IMR-90 (cell line): ENCODE data around the gene PLS1. TPM values are rescaled to one million over a fixed set of nuclear protein-coding genes. Genes with fewer than 3 reads are reported as not detected.
A peak's percentile ranks its signal among the peaks of the same experiment; 100 is the strongest.

ENCODE experiments used
- ATAC-seq: fragments of 200-7000 bp; cut with Tn5 transposase; 2 replicates; pipeline ENCODE4 v1.9.1; 2020; ENCODE audit warnings: low read depth, mild to moderate bottlenecking, moderate library complexity
- BruUV-seq: library from RNA; stranded (reverse); fragments of 400-500 nt; replicated peaks from 2 replicates; lab custom pipeline; 2021; lab: Mats Ljungman, UMichigan
- CTCF ChIA-PET: fragments of 300-600 bp; formaldehyde crosslinking; extraction: SDS; loops from one replicate; lab custom pipeline; 2021; ENCODE audit warnings: antibody characterized with exemption; lab: Yijun Ruan, JAX
- POLR2A ChIA-PET: fragments of 300-600 bp; sonication (Branson Sonifier 250); formaldehyde crosslinking; loops from one replicate; lab custom pipeline; 2022; ENCODE audit warnings: antibody characterized with exemption; ENCODE audit not compliant: unreplicated experiment; lab: Charles Lee
- DNase-seq: peaks from one replicate; pipeline ENCODE4 v3.0.0; 2013
- H2AFZ ChIP-seq: replicated peaks from 2 replicates; pipeline ENCODE3; 2013; ENCODE audit warnings: low read length, mild to moderate bottlenecking; ENCODE audit not compliant: poor library complexity
- H2AK5ac ChIP-seq: 2 replicates; pipeline ENCODE4 v1.6.1; 2013; ENCODE audit warnings: low read depth, low read length, inconsistent platforms
- H2AK9ac ChIP-seq: replicated peaks from 2 replicates; pipeline ENCODE3; 2013; ENCODE audit warnings: mild to moderate bottlenecking, low read depth, low read length, moderate library complexity; ENCODE audit not compliant: poor library complexity
- H2BK120ac ChIP-seq: 2 replicates; pipeline ENCODE4 v1.6.1; 2013; ENCODE audit warnings: low read depth, low read length, inconsistent platforms
- H2BK15ac ChIP-seq: 3 replicates; pipeline ENCODE4 v1.6.1; 2013; ENCODE audit warnings: low read depth, low read length, inconsistent platforms
- H2BK20ac ChIP-seq: 2 replicates; pipeline ENCODE4 v1.6.1; 2013; ENCODE audit warnings: low read depth, mild to moderate bottlenecking, inconsistent platforms, low read length, moderate library complexity
- H2BK5ac ChIP-seq: 2 replicates; pipeline ENCODE4 v1.6.1; 2013; ENCODE audit warnings: mild to moderate bottlenecking, low read depth, low read length, inconsistent platforms; ENCODE audit not compliant: poor library complexity, severe bottlenecking
- H3K14ac ChIP-seq: replicated peaks from 2 replicates; pipeline ENCODE4 v1.6.1; 2013; ENCODE audit warnings: low read depth, low read length, inconsistent platforms
- H3K18ac ChIP-seq: 2 replicates; pipeline ENCODE4 v1.6.1; 2013; ENCODE audit warnings: low read depth, low read length, control low read depth
- H3K23ac ChIP-seq: 2 replicates; pipeline ENCODE4 v1.6.1; 2013; ENCODE audit warnings: low read depth, low read length, inconsistent platforms
- H3K27ac ChIP-seq: 2 replicates; pipeline ENCODE4 v1.5.1; 2013; ENCODE audit warnings: mild to moderate bottlenecking, control low read depth, low read length; ENCODE audit not compliant: insufficient read depth
- H3K27me3 ChIP-seq: 2 replicates; pipeline ENCODE4 v1.6.1; 2013; ENCODE audit warnings: low read length; ENCODE audit not compliant: control insufficient read depth, insufficient read depth
- H3K36me3 ChIP-seq: 2 replicates; pipeline ENCODE4 v1.6.1; 2013; ENCODE audit warnings: low read length, mixed read lengths; ENCODE audit not compliant: control insufficient read depth, insufficient read depth
- H3K4ac ChIP-seq: 2 replicates; pipeline ENCODE4 v1.6.1; 2013; ENCODE audit warnings: low read depth, low read length, inconsistent platforms
- H3K4me1 ChIP-seq: 2 replicates; pipeline ENCODE4 v1.6.1; 2013; ENCODE audit warnings: low read length, mixed read lengths; ENCODE audit not compliant: control insufficient read depth, insufficient read depth
- H3K4me2 ChIP-seq: 2 replicates; pipeline ENCODE4 v1.6.1; 2013; ENCODE audit warnings: low read depth, mild to moderate bottlenecking, control low read depth, low read length, moderate library complexity
- H3K4me3 ChIP-seq: 2 replicates; pipeline ENCODE4 v1.5.1; 2013; ENCODE audit warnings: low read depth, mild to moderate bottlenecking, control low read depth, low read length, moderate library complexity; ENCODE audit not compliant: insufficient read depth
- H3K56ac ChIP-seq: 2 replicates; pipeline ENCODE4 v1.6.1; 2013; ENCODE audit warnings: low read length, inconsistent platforms; ENCODE audit not compliant: insufficient read depth; ENCODE audit errors: extremely low read depth
- H3K79me1 ChIP-seq, 2 experiments: 2 replicates each; pipeline ENCODE4 v1.6.1; 2013; ENCODE audit warnings: low read length in 2 of 2, inconsistent platforms in 1 of 2, low read depth in 1 of 2
- H3K9ac ChIP-seq: 2 replicates; pipeline ENCODE4 v1.6.1; 2013; ENCODE audit warnings: low read depth, low read length, control low read depth
- H3K9me1 ChIP-seq: 2 replicates; pipeline ENCODE4 v1.6.1; 2013; ENCODE audit warnings: low read length, inconsistent platforms; ENCODE audit not compliant: insufficient read depth
- H3K9me3 ChIP-seq: 2 replicates; pipeline ENCODE4 v1.6.1; 2013; ENCODE audit warnings: low read length; ENCODE audit not compliant: control insufficient read depth, insufficient read depth
- H4K20me1 ChIP-seq: 2 replicates; pipeline ENCODE4 v1.6.1; 2013; ENCODE audit warnings: low read length, inconsistent platforms; ENCODE audit not compliant: insufficient read depth
- H4K5ac ChIP-seq: 2 replicates; pipeline ENCODE4 v1.6.1; 2013; ENCODE audit warnings: mild to moderate bottlenecking, low read depth, low read length, control low read depth
- H4K8ac ChIP-seq, 2 experiments: 2 replicates each; pipeline ENCODE4 v1.6.1; 2013; ENCODE audit warnings: low read depth in 2 of 2, low read length in 2 of 2, control low read depth in 1 of 2, inconsistent platforms in 1 of 2
- H4K91ac ChIP-seq: 2 replicates; pipeline ENCODE4 v1.6.1; 2013; ENCODE audit warnings: low read depth, low read length, inconsistent platforms; ENCODE audit not compliant: insufficient read depth
- BHLHE40 ChIP-seq: fragments of 150-350 bp; IDR thresholded peaks from 2 replicates; pipeline ENCODE4 v1.6.1; 2016; ENCODE audit warnings: mild to moderate bottlenecking, low read depth, low read length
- CEBPB ChIP-seq: IDR thresholded peaks from 2 replicates; pipeline ENCODE4 v1.6.1; 2012; ENCODE audit warnings: low read depth, low read length, improper control_type of control experiment
- CHD1 ChIP-seq: IDR thresholded peaks from 2 replicates; pipeline ENCODE4 v1.6.1; 2012; ENCODE audit warnings: low read depth, low read length, improper control_type of control experiment
- FOS ChIP-seq: fragments of 150-350 bp; IDR thresholded peaks from 2 replicates; pipeline ENCODE4 v1.6.1; 2016; ENCODE audit warnings: low read depth, low read length
- MAFK ChIP-seq: IDR thresholded peaks from 2 replicates; pipeline ENCODE4 v1.6.1; 2012; ENCODE audit warnings: low read depth, low read length, improper control_type of control experiment
- MAZ ChIP-seq: IDR thresholded peaks from 2 replicates; pipeline ENCODE4 v1.6.1; 2012; ENCODE audit warnings: low read depth, mild to moderate bottlenecking, low read length, improper control_type of control experiment, moderate library complexity, borderline replicate concordance
- MXI1 ChIP-seq: IDR thresholded peaks from 2 replicates; pipeline ENCODE4 v1.6.1; 2012; ENCODE audit warnings: low read depth, mild to moderate bottlenecking, low read length, moderate library complexity, borderline replicate concordance
- NFE2L2 ChIP-seq: fragments of 150-350 bp; IDR thresholded peaks from 2 replicates; pipeline ENCODE4 v1.6.1; 2016; ENCODE audit warnings: low read depth, mild to moderate bottlenecking, low read length
- POLR2A ChIP-seq: IDR thresholded peaks from 2 replicates; pipeline ENCODE4 v1.6.1; 2012; ENCODE audit warnings: mild to moderate bottlenecking, low read depth, low read length
- RAD21 ChIP-seq: IDR thresholded peaks from 2 replicates; pipeline ENCODE4 v1.6.1; 2012; ENCODE audit warnings: low read length, improper control_type of control experiment
- RCOR1 ChIP-seq: IDR thresholded peaks from 2 replicates; pipeline ENCODE4 v1.6.1; 2012; ENCODE audit warnings: mild to moderate bottlenecking, low read length, improper control_type of control experiment; ENCODE audit not compliant: insufficient replicate concordance
- RFX5 ChIP-seq: IDR thresholded peaks from 2 replicates; pipeline ENCODE4 v1.8.0; 2012; ENCODE audit warnings: low read depth, mild to moderate bottlenecking, low read length, moderate library complexity
- SMC3 ChIP-seq: fragments of 150-350 bp; IDR thresholded peaks from 2 replicates; pipeline ENCODE4 v1.6.1; 2016; ENCODE audit warnings: low read depth, mild to moderate bottlenecking, antibody characterized with exemption, low read length, moderate library complexity
- WGBS, 2 experiments: methylation state at CpG; one replicate each; pipeline versions ENCODE4 v1.1.5 to v1.1.7; 2013; ENCODE audit warnings: missing lambda C conversion rate in 2 of 2; ENCODE audit not compliant: insufficient read length in 1 of 2; ENCODE audit errors: extremely low coverage in 2 of 2; 5-methylcytosine and 5-hydroxymethylcytosine counted together
- dilution Hi-C: fragments of 300-500 bp; cut with HindIII; formaldehyde crosslinking; loops from one replicate; pipeline ENCODE4 v1.14.3; 2018; ENCODE audit warnings: low sequenced_read_pairs; ENCODE audit not compliant: unreplicated experiment
- in situ Hi-C: fragments of 300-500 bp; cut with MboI; formaldehyde crosslinking; loops from 3 replicates; pipeline ENCODE4 v1.14.3; 2019; ENCODE audit warnings: low sequenced_read_pairs, inconsistent platforms, mixed read lengths
- intact Hi-C: fragments of 100-400 bp; cut with micrococcal nuclease; formaldehyde crosslinking; loops from 2 replicates; pipeline ENCODE4 v1.10.0; 2022
- polyA plus RNA-seq, 3 experiments: library from polyadenylated mRNA; depleted of rRNA; stranded (reverse); fragments of >200 nt; gene quantifications; 2 replicates each; pipeline ENCODE4 v1.2.3, GENCODE V29; 2012; ENCODE audit warnings: low replicate concordance in 1 of 3
- total RNA-seq: library from RNA; depleted of rRNA; stranded (reverse); fragments of >200 nt; gene quantifications from 2 replicates; pipeline ENCODE4 v1.2.3, GENCODE V29; 2012
- TF ChIP-seq, protein P1 (sequence below): fragments of 150-350 bp; IDR thresholded peaks from 2 replicates; pipeline ENCODE4 v1.6.1; 2016; ENCODE audit warnings: low read depth, mild to moderate bottlenecking, low read length, moderate library complexity, borderline replicate concordance
- TF ChIP-seq, protein P2 (sequence below): fragments of 150-350 bp; IDR thresholded peaks from 2 replicates; pipeline ENCODE4 v1.6.1; 2017; ENCODE audit warnings: mild to moderate bottlenecking, antibody characterized with exemption, low read length, low read depth
- TF ChIP-seq, protein P3 (sequence below): conservative IDR thresholded peaks from 2 replicates; pipeline ENCODE4 v1.5.1; 2012; ENCODE audit warnings: mild to moderate bottlenecking, low read depth, low read length, improper control_type of control experiment

The PLS1 gene
- total and polyA plus RNA-seq, 2 of the 4 experiments (the other 2 are of a cell fraction): 0.29 to 0.90 TPM

DNA sequence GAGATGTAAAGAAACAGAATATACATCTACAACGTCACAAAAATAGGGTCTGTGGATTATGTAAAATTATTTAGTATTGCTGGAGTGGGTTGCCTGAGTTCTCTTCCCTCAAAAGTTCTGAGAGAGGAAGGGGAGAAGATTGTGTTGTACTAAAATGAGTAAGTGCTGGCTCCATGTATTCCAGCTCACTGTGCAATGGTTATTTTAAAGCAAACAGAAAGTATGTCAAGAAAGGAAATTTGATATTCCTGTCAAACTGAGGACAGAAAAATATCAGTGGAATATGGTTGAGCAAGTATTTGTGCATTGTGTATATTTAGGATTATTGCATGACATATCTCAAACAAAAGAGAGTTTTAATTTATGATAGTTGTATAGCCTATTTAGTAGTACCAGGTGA is 129.8 kb downstream of the PLS1 start:
- Histone ChIP-seq H3K4ac (no peak overlapping the region), H3K18ac (no peak overlapping the region), H4K20me1 (no peaks in the 10 kb centered on the region), H3K27me3 (no peaks in the 10 kb centered on the region), H3K27ac (no peak overlapping the region), H2AK5ac (no peak overlapping the region), H2AFZ (no peak overlapping the region), H4K5ac (no peak overlapping the region), H3K4me1 (peaks cover 2% of the 10 kb centered on the region; the same call in 1 of the 2 replicates), H3K79me1 (peaks cover 11 to 12% of the 10 kb centered on the region in 2 experiments), H4K91ac (no peak overlapping the region), H3K9me3 (no peaks in the 10 kb centered on the region), H2BK15ac (no peak overlapping the region), H3K4me3 (no peak overlapping the region), H3K9me1 (no peaks in the 10 kb centered on the region), H3K23ac (peak overlapping the region; percentile 47; the same call in 1 of the 2 replicates), H2AK9ac (no peak overlapping the region), H2BK20ac (no peak overlapping the region), H2BK120ac (no peak overlapping the region), H2BK5ac (no peak overlapping the region), H3K56ac (no peak overlapping the region), H3K36me3 (no peaks in the 10 kb centered on the region; the same call in 1 of the 2 replicates), H4K8ac (no peak overlapping the region), H3K14ac (no peak overlapping the region), H3K4me2 (peak overlapping the region; percentile 1; the same call in 1 of the 2 replicates), H3K9ac (no peak overlapping the region)
- no CpG with 5 or more reads among the region's 1 CpG for WGBS, 2 experiments
- no TSS peak for BruUV-seq
- in situ Hi-C loops: no loop called here
- intact Hi-C loops: loop anchor here (5.0 kb wide), 1 partner anchor 246 kb away; no protein-coding TSS in a partner anchor
- DNase-seq (no peak), ATAC-seq (no peak)
- TF ChIP-seq, protein P1, sequence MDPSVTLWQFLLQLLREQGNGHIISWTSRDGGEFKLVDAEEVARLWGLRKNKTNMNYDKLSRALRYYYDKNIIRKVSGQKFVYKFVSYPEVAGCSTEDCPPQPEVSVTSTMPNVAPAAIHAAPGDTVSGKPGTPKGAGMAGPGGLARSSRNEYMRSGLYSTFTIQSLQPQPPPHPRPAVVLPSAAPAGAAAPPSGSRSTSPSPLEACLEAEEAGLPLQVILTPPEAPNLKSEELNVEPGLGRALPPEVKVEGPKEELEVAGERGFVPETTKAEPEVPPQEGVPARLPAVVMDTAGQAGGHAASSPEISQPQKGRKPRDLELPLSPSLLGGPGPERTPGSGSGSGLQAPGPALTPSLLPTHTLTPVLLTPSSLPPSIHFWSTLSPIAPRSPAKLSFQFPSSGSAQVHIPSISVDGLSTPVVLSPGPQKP: no peak
- TF ChIP-seq RFX5 (no peak), CEBPB (no peak), CHD1 (no peak), NFE2L2 (no peak), SMC3 (no peak), POLR2A (no peak), MAFK (no peak), FOS (no peak), BHLHE40 (no peak), MAZ (no peak), RAD21 (no peak), RCOR1 (no peak), MXI1 (no peak)
- TF ChIP-seq, protein P2, sequence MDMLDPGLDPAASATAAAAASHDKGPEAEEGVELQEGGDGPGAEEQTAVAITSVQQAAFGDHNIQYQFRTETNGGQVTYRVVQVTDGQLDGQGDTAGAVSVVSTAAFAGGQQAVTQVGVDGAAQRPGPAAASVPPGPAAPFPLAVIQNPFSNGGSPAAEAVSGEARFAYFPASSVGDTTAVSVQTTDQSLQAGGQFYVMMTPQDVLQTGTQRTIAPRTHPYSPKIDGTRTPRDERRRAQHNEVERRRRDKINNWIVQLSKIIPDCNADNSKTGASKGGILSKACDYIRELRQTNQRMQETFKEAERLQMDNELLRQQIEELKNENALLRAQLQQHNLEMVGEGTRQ: no peak
- TF ChIP-seq, protein P3, sequence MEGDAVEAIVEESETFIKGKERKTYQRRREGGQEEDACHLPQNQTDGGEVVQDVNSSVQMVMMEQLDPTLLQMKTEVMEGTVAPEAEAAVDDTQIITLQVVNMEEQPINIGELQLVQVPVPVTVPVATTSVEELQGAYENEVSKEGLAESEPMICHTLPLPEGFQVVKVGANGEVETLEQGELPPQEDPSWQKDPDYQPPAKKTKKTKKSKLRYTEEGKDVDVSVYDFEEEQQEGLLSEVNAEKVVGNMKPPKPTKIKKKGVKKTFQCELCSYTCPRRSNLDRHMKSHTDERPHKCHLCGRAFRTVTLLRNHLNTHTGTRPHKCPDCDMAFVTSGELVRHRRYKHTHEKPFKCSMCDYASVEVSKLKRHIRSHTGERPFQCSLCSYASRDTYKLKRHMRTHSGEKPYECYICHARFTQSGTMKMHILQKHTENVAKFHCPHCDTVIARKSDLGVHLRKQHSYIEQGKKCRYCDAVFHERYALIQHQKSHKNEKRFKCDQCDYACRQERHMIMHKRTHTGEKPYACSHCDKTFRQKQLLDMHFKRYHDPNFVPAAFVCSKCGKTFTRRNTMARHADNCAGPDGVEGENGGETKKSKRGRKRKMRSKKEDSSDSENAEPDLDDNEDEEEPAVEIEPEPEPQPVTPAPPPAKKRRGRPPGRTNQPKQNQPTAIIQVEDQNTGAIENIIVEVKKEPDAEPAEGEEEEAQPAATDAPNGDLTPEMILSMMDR: no peak
- CTCF ChIA-PET: interaction anchor here (1.5 kb wide), 1 partner anchor 116 kb away, joined by 4 read pairs; no protein-coding TSS in a partner anchor
- POLR2A ChIA-PET: interaction anchor here (0.6 kb wide), 1 partner anchor 1025 kb away, joined by 4 read pairs; no protein-coding TSS in a partner anchor
- dilution Hi-C loops: no loop called here
